NK-92 (cell line): ENCODE data around the gene LIMK1.

Experiments
- DNase-seq: peaks from one replicate; lab custom pipeline; 2025; ENCODE audit not compliant: unreplicated experiment; lab: John Stamatoyannopoulos, UW

LIMK1 gene

DNA sequence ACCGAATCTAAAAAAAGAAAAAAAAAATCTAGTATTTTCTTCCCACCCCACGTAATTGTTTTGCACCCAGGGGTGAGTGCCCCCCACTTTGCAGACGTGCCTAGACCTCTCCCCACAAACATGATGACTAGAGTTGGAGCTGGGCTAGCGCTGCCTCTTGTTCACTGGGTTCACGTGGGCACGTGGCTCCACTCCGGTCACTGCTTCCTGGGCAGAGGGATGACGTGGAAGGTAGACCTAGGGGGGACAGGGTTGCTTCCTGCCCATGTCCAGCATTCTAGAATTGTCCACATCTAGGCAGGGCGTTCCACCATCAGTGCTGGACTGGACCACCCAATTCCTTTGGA is 861 bp upstream of the LIMK1 start:
- DNase-seq, result no peak

DNA sequence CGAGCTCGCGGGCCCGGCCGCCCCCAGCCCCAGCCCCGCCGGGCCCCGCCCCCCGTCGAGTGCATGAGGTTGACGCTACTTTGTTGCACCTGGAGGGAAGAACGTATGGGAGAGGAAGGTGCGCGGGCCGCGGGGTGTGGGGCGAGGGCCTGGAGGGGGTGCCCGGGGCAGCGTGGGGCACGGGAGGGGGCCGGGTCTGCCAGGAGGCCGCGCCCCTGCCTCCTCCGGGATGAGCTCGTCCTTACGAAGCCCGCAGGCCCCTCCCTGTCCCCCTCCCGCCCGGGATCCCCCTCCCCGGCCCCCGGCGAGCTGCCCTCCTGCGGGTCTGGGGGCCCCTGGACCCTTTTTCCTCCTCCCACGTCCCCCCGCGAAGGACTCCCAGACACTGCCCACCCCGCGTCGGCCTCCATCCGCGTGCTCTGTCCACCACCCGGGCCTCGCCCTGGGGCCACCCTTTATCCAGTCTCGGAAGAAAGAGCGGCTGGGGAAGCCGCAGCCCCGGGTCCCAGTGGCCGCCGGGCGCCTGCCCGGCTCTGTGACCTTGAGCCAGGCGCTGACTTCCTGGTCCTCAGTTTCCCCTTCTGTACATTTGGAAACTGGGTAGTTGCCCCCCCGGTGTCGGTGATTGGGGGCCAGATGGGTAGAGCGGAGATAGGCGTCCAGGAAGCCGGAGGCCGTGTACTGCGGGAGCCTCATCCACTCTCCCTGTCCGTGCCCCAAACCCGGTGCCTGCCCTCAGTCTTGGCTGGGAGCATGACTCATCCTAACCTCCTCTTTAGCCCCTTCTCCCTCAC is 521 bp downstream of the LIMK1 start:
- DNase-seq, result no peak

DNA sequence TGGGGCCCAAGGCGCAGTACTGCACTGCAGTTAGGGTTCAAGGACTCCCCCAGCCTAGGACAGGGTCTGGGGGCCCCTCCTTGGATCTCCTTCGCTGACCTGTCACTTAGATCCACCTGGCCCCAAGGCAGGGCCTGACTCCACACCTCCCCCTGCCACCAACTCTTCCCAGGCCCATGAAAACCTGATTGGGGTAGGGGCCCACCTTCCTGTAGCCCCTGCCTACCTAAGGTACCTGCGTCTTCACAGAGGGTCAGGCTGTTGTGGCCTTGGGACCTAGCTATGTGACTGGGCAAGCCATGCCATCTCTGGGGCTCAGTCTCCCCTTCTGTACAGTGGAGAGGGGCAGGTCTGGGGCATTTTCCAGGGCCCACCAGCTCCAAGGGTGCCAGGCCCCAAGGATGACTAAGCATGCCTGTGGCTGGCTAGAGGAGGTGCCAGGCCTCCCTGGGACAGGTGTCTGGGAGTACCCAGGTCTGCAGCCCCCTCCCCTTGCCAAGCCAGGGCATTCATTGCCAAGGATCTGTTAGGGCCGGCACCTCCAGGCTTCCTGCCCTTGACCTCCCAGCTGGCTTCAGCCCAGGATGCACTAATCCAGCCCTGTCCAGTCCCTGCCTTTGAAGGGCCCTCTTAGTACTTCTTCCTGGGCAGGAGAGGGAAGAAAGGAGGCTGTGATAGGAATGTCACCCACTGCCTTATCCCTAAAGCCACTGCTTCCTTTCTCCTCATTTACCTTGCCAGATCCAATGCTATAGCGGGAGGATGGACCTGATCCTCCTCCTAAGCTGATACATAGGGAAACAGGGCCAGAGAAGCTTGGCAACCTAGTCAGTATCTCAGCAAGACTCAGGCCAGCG is 1.3 kb downstream of the LIMK1 start:
- no peak for DNase-seq

DNA sequence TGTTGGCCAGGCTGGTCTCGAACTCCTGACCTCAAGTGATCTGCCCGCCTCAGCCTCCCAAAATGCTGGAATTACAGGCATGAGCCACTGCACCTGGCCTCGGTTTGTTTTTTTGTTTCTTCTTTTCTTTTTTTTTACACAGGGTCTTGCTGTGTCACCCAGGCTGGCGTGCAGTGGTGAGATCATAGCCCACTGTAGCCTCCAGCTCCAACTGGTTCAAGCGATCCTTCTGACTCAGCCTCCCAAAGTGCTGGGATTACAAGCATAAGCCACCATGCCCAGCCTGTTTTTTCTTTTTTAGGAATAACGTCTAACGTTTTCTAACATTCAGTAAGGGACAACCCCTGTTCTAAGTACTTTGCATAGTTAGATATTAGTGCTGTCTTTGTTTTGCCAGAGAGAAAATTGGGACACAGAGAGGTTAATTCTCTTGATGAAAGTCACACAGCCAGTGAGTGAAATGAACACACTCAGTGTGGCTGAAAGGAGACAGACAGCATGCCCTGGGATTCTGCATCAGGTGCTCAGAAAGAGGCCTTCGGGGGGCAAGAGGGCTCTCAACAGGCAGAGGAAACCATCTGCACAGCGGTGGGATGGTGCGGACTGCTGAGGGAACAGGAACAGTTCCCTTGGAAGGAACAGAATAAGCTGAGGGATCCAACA is 4.3 kb downstream of the LIMK1 start:
- no peak for DNase-seq

DNA sequence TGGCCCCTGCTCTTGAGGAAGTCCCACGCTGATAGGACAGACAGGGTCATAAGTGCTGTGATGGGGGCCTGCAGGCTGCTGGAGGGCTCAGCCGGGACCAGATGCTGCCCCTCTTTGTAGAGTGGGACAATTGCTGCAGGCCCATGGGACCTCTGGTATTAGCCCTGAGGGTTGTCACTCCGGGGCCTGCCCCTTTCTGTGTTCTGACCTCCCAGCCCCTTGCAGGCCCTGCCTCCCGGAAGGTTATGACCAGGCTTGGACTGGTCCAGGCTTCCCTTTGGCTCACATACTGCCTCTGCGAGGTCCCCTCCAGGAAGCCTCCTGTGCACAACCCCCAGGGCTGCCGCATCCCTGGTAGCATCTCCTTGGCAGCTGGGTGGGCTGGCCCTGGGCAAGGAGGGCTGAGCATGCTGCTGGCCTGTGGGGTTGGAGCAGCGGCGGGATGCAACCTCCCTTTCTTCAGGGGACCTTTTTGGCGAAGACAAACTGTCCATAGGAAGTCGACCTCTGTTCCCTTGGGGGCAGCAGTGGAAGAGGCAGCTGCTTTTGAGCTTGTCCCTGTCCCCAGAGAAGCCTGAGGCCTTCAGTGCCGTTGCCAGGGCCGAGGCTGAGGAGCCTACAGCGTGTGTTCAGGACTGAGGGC is 8.8 kb downstream of the LIMK1 start:
- DNase-seq, result no peak

DNA sequence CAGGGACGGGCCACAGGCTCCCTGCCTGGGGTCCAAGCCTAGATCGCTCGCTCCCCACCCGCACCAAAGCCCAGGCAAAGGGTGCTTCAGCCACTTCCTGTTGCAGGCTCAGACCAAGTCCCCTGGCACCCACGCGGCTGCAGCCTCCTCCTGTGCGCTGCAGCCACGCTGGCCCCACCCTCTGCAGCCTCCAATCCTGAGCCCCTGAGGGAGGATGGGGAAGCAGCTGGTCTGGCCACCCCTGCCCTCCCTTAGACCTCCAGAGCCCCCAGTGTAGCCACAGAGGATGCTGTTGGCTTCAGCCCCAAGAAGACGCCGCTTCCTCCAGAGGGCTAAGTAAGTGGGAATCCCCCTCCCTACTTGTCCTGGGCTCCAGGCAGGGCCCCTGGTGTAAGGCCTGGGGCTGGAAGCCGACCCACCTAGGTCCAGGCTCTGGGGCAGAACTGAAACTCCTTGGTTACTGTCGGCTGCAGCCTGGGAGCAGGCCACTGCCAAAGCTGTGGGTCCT is 9.4 kb downstream of the LIMK1 start:
- no peak for DNase-seq

DNA sequence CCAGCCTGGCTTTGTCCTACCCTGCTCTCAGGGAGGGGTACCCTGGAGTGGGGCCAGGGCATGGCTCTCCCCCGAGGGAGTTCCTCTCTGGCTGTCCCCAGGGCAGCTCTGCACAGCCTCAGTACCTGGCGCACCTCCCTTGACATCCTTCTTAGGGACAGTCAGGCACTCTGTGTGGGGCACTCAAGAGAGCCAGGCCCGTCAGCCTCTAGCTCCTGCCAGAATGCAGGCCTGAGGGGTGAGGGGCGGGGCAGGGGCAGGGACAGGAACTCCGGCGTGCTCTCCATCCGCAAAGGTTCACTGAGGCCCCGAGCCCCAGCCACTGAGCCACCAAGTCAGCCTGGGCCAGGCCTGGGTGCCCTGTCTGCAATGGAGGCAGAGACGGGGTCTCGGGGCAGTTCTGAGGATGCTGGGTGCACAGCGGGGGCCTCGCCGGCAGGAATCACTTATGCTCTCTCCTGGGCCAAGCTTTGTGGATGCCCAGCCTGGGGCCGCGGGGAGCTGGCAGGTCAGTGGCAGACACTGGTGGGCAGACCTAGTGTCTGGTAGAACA is 10.1 kb downstream of the LIMK1 start:
- DNase-seq, result no peak

DNA sequence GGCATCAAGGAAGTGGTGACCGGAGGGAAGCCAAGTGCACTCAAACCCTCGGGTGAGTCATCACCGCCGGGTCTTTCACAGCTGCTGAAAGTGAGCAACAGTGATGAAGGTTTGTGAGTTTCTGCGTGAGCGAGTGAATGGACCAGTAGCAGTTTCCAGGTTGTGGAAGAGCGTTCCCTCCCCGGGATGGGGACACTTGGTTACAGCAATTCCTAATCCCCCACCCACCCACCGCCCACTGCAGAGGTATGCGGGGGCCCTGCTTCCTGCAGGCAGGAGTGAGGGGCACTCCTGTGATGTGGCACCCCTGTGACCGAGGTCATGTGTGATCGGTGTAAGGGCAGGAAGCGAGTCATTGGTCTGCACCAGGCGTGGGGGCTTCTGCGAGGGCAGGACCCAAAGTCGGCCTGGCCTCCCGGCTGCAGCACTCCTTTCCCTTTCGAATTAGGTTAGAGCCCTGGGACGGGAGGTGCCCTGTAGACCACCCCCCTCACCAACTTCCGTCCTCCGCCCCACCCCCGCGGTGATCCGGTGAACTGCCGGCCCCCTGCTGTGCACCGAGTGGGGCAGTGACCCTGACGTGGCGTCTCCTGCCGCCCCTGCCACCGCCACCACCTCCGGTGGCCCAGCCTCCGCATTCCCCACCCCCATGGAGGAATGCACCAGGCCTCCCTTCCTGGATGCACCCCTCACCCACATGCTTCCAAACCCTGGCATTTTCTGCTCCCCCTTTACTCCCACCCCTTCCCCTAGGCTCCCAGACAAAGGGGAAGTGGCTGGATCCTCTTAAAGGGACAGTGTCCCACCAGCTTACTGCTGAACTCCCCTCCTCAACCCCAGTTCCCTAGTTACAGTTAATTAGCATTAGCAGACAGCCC is 10.9 kb downstream of the LIMK1 start:
- no peak for DNase-seq

DNA sequence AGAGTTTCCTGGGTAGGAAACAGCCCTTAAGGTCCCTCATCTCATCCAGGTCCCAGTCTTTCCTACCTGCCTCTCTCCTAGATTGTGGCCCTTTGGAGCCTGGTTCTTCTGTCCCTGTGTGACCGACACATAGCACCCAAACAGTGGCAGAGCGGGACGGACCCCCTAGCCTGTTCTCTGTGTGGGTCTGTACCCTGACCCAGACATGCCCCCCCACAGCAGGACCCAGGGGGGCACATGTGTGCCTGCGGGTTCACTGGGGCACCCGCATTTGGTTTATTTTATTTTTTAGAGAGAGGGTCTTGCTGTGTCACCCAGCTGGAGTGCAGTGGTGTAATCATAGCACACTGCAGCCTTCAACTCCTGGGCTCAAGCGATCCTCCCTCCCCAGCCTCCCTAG is 11.5 kb downstream of the LIMK1 start:
- no peak for DNase-seq

DNA sequence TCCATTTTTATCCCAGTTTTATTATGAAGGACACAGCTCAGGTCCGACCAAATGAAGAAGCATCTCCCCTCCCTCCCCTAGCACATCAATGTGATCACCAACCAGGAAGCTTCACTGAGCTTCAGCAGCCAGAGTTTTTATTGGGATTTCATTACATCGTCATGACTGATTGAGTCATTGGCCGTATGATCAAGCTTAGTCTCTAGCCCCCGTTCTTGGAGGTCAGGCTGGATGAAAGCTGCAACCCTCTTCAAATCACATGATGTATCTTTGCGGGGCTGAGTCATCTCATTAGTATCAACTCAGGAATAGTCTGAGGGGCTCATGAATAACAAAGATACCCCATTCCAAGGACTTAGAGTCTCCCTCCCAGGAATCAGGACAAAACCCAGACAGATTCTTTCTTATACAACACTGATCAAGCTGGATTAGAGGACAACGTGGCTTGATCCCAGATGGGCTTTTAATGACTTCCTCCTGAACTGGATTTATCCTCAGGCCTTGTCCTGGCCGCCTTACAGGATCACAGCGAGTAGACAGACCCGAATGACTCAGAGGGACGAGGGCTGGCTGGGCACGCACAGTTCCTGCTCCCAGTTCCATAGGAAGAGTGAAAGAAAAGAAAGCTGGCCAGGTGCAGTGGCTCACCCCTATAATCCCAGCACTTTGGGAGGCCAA is 14.5 kb downstream of the LIMK1 start:
- DNase-seq, result no peak

DNA sequence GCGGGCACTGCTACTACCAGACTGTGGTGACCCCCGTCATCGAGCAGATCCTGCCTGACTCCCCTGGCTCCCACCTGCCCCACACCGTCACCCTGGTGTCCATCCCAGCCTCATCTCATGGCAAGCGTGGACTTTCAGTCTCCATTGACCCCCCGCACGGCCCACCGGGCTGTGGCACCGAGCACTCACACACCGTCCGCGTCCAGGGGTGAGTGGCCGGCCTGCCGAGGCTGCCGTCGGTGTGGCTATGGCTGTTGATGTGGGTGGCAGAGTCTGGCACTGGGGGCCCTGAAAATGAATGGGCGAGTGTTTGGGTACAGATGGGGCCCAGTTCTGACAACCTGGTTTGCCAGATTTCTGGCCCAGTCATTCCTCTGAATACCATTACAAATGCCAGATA is 15.4 kb downstream of the LIMK1 start:
- DNase-seq, result no peak

DNA sequence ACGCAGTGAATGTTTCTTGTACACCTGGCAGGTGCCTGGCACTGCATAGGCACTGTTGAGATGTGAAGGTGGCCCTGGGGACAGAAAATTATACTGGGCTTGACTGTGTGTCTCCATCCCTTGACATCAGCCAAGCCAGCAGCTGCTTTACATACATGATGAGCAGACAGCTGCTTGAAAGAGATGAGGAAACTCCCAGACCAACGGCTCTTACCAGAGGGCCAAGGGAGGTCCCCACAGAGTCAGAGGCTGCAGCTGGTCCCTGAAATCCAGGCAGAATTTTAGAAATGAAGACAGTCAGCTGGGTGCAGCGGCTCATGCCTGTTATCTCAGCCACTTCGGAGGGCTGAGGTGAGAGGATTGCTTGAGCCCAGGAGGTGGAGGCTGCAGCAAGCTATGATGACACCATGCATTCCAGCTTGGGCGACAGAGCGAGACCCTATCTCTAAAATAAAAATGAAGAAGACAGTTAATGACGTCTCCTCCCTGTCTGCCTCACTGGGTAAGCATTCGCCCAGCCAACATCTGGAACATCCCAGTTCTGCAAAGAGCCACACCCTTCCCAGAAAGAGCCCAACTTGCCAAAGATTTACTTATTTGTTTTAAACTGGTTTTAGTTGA is 17.6 kb downstream of the LIMK1 start:
- no peak for DNase-seq

DNA sequence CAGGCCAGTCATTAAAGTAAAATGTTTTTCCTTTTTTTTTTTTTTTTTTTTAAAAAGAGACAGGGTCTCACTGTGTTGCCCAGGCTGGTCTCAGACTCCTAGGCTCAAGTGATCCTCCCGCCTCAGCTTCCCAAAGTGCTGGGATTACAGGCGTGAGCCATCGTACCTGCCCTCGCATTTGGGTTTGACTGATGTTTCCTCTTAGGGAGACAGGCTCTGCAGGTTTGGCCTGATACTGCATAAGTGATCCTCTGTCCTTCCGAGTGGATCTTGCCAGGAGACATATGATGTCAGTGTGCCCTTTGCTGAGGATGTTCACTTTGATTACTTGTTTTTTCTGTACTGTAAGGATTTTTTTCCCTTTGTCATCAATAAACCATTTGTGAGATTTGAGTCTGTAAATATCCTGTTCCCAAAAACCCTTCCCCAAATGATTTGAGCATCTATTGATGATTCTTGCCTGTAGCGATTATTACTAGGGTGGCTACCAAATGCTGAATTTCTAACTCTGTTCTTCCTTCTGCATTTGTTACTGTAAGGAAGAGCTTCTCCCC is 19.7 kb downstream of the LIMK1 start:
- DNase-seq, result no peak

DNA sequence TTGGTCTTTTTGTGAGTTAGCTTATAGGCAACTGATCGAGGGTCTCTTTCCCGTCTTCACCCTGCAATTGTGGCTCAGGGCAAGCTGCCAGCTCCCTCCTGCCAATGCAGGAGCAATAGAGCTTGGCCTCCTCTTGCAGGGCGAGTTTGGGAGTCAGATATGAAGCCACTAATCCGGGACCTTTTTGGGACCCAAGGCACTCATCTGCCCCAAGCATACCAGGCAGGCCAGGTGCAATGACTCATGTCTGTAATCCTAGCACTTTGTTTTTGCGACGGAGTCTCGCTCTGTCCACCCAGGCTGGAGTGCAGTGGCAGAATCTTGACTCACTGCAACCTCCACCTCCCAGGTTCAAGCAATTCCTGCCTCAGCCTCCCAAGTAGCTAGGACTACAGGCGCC is 21.1 kb downstream of the LIMK1 start:
- no peak for DNase-seq

DNA sequence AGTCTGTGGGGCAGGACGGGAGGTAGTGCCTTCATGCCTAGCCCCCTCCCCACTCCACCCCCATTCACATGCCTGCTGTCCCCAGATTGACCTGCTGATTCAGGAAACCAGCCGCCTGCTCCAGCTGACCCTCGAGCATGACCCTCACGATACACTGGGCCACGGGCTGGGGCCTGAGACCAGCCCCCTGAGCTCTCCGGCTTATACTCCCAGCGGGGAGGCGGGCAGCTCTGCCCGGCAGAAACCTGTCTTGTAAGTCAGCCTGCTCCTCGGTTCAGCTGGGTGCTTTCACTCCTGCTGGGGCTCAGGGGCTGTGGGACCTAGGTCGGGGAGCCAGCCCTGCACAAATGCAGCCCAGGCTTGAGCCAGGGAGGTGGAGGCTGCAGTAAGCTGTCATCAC is 22.4 kb downstream of the LIMK1 start:
- no peak for DNase-seq

DNA sequence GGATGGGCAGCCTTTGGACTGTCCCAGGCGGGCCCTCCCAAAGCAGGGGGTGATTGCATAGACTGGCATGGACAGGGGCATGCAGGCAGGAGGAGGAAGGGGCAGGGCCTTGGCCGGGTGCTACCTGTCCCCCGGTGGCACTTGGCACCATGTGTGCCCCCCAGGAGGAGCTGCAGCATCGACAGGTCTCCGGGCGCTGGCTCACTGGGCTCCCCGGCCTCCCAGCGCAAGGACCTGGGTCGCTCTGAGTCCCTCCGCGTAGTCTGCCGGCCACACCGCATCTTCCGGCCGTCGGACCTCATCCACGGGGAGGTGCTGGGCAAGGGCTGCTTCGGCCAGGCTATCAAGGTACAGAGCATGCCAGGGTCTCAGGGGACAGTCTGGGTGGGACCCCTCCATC is 23.2 kb downstream of the LIMK1 start:
- no peak for DNase-seq

DNA sequence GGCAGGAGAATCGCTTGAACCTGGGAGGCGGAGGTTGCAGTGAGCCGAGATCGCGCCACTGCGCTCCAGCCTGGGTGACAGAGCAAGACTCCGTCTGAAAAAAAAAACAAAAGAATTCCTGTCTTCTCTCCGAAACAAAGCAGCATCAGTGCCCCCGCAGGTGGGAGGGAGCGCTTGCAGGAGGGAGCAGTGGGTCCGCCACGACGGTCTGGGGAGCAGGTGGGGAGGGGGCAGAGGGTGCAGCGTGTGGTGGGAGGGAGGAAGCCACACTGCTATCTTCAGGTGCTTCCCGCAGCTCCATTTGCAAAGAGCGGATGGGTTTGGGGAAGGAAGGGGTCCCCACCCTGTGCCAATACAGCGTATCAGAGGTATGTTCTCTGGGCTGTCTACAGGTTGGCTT is 31.7 kb downstream of the LIMK1 start:
- DNase-seq, result no peak

DNA sequence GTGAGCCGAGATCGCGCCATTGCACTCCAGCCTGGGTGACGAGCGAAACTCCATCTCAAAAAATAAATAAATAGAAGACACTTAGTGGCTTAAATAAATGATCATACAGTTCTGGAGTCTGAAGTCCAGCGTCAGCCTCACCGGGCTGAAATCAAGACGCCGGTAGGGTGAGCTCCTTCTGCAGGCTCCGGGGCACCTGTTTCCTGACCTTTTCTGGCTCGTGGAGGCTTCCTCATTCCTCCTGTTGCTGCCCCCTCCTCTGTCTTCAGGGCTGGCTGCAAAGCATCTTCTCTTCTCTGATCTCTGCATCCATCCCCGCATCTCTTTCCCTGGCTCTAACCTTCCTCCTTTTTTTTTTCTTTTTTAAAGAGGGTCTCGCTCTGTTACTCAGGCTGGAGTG is 32.8 kb downstream of the LIMK1 start:
- no peak for DNase-seq

DNA sequence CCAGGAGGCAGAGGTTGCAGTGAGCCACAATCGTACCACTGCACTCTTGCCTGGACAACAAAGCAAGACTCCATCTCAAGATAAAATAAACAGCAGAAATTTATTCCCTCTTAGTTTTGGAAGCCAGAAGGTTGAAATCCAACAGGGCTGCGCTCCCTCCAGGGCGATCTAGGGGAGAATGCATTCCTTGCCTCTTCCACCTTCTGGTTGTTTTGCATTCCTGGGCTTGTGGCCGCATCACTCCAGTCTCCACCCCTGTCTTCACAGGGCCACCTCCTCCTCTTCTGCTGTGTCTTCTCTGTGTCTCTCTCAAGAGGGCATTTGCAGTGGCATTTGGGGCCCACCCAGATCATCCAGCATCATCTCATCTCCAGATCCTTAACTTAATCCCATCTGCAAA is 36.2 kb downstream of the LIMK1 start:
- DNase-seq, result no peak
